ENCODE results near the gene VEGFA. TPM values are rescaled to one million over a fixed set of nuclear protein-coding genes. Genes with fewer than 3 reads are reported as not detected.

The VEGFA gene
- total RNA-seq, 1 donor from 2014 or later, result 120 TPM

- no peak for DNase-seq (ENCODE audit: low read depth)
- no peak for TF ChIP-seq CTCF (conservative IDR thresholded peaks at IDR 0.05; ENCODE audit: low read depth, low read length)
- H3K4me3 ChIP-seq (ENCODE audit: low read depth, low read length), result no peak overlapping the region
Observed at GRCh38 chr6:43793875-43794242, 23.8 kb downstream of the VEGFA start.

- H3K4me3 ChIP-seq (ENCODE audit: low read depth, low read length), result no peak overlapping the region
- no peak for TF ChIP-seq CTCF (conservative IDR thresholded peaks at IDR 0.05; ENCODE audit: low read depth, low read length)
- DNase-seq (ENCODE audit: low read depth), result no peak
Observed at GRCh38 chr6:43795421-43795820, 25.4 kb downstream of the VEGFA start.

- H3K4me3 ChIP-seq (ENCODE audit: low read depth, low read length), result no peak overlapping the region
- no peak for TF ChIP-seq CTCF (conservative IDR thresholded peaks at IDR 0.05; ENCODE audit: low read depth, low read length)
- DNase-seq (ENCODE audit: low read depth), result no peak
Observed at GRCh38 chr6:43796168-43796567, 26.2 kb downstream of the VEGFA start.

- no peak for DNase-seq (ENCODE audit: low read depth)
- peak; percentile 3 for TF ChIP-seq CTCF (conservative IDR thresholded peaks at IDR 0.05; ENCODE audit: low read depth, low read length)
- no peak overlapping the region for H3K4me3 ChIP-seq (ENCODE audit: low read depth, low read length)
Observed at GRCh38 chr6:43796903-43797890, 27.2 kb downstream of the VEGFA start.

- DNase-seq (ENCODE audit: low read depth), result no peak
- no peak for TF ChIP-seq CTCF (conservative IDR thresholded peaks at IDR 0.05; ENCODE audit: low read depth, low read length)
- no peak overlapping the region for H3K4me3 ChIP-seq (ENCODE audit: low read depth, low read length)
Observed at GRCh38 chr6:43797919-43798318, 27.9 kb downstream of the VEGFA start.

GRCh38 chr6:43798688-43799444 lies 28.9 kb downstream of the VEGFA start:
- DNase-seq (ENCODE audit: low read depth), result peak; percentile 59
- no peak for TF ChIP-seq CTCF (conservative IDR thresholded peaks at IDR 0.05; ENCODE audit: low read depth, low read length)

More at GRCh38 chr6:43798688-43799444, 28.9 kb downstream of the VEGFA start:
- H3K4me3 ChIP-seq (ENCODE audit: low read depth, low read length), result no peak overlapping the region

Measured in epithelial cell of proximal tubule (primary cell).